Cardiac septum (tissue), 1 donor: ENCODE results near the gene ZNF44. TPM values are rescaled to one million over a fixed set of nuclear protein-coding genes. Genes with fewer than 3 reads are reported as not detected.

Source experiments
- DNase-seq: peaks from one replicate; pipeline ENCODE4 v3.0.0-alpha.2; 2020; ENCODE audit warnings: low spot score
- intact Hi-C: fragments of 100-400 bp; cut with DNase I; formaldehyde crosslinking; loops from one replicate; pipeline ENCODE4 v1.14.0; 2022
- total RNA-seq: library from RNA; stranded (reverse); fragmentation: NEBNext Ultra II Directional; extraction: Animal tissue kit (Norgen Biotek cat#: 25700); gene quantifications from one replicate; pipeline ENCODE4 v1.2.1, GENCODE V29; 2021
- donor health status: DM: no; HTN: no; CAD: no.

The ZNF44 gene
- total RNA-seq, 1 donor from 2014 or later, result 10.8 TPM

GRCh38 chr19:12270854-12271253 is 23.8 kb downstream of the ZNF44 start:
- intact Hi-C loops, result no loop called here
- no peak for DNase-seq

GRCh38 chr19:12265921-12266704 is 28.6 kb downstream of the ZNF44 start:
- DNase-seq, result no peak
- intact Hi-C loops, result no loop called here

- no peak for DNase-seq
- intact Hi-C loops, result no loop called here
These were observed 33.1 kb downstream of the ZNF44 start for GRCh38 chr19:12261554-12261953.

- intact Hi-C loops, result no loop called here
- no peak for DNase-seq
These were observed 33.8 kb downstream of the ZNF44 start for GRCh38 chr19:12260861-12261260.

GRCh38 chr19:12260236-12260635 is 34.4 kb downstream of the ZNF44 start:
- no peak for DNase-seq
- intact Hi-C loops, result no loop called here

GRCh38 chr19:12255372-12255771 is 39.3 kb downstream of the ZNF44 start:
- no peak for DNase-seq
- intact Hi-C loops, result no loop called here

- no peak for DNase-seq
- intact Hi-C loops, result no loop called here
These were observed 47.0 kb downstream of the ZNF44 start for GRCh38 chr19:12247644-12248222.

- intact Hi-C loops, result no loop called here
These were observed 50.3 kb downstream of the ZNF44 start for GRCh38 chr19:12244370-12244769.

GRCh38 chr19:12237143-12237839 is 57.4 kb downstream of the ZNF44 start:
- no peak for DNase-seq
- intact Hi-C loops, result no loop called here

More at GRCh38 chr19:12244370-12244769, 50.3 kb downstream of the ZNF44 start:
- no peak for DNase-seq

GRCh38 chr19:12232961-12233360 is 61.7 kb downstream of the ZNF44 start:
- intact Hi-C loops, result no loop called here
- no peak for DNase-seq

GRCh38 chr19:12230751-12231733 is 63.6 kb downstream of the ZNF44 start:
- no peak for DNase-seq
- intact Hi-C loops, result no loop called here

GRCh38 chr19:12229990-12230389 is 64.7 kb downstream of the ZNF44 start:
- intact Hi-C loops, result no loop called here
- DNase-seq, result no peak

GRCh38 chr19:12224676-12225075 is 70.0 kb downstream of the ZNF44 start:
- intact Hi-C loops, result no loop called here
- no peak for DNase-seq

- intact Hi-C loops, result no loop called here
- DNase-seq, result no peak
These were observed 71.6 kb downstream of the ZNF44 start for GRCh38 chr19:12222980-12223630.

Other genes with a start within 250 kb of the ZNF44 start
- not detected for gene ZNF878, start 241.9 kb downstream of the ZNF44 start, total RNA-seq
- 14.7 TPM for gene ZNF844, start 230.2 kb downstream of the ZNF44 start, total RNA-seq
- gene ZNF20, start 154.5 kb downstream of the ZNF44 start, total RNA-seq, result 1.6 TPM
- 3.1 TPM for gene ZNF625, start 138.1 kb downstream of the ZNF44 start, total RNA-seq
- gene ZNF136, start 131.8 kb downstream of the ZNF44 start, total RNA-seq, result 3.0 TPM
- gene ZNF563, start 38.8 kb upstream of the ZNF44 start, total RNA-seq, result 3.7 TPM
- gene ZNF442, start 70.8 kb upstream of the ZNF44 start, total RNA-seq, result 4.3 TPM
- gene ZNF799, start 106.4 kb upstream of the ZNF44 start, total RNA-seq, result 1.9 TPM
- gene ZNF443, start 146.1 kb upstream of the ZNF44 start, total RNA-seq, result 2.0 TPM
- 0.94 TPM for gene ZNF709, start 189.9 kb upstream of the ZNF44 start, total RNA-seq